ENCODE results near the gene RASA4B.
"Not testable (repeated sequence)": the region's sequence is repeated elsewhere in the genome, so short reads cannot be mapped to it uniquely, and the experiment has no call there.

RASA4B gene

DNA sequence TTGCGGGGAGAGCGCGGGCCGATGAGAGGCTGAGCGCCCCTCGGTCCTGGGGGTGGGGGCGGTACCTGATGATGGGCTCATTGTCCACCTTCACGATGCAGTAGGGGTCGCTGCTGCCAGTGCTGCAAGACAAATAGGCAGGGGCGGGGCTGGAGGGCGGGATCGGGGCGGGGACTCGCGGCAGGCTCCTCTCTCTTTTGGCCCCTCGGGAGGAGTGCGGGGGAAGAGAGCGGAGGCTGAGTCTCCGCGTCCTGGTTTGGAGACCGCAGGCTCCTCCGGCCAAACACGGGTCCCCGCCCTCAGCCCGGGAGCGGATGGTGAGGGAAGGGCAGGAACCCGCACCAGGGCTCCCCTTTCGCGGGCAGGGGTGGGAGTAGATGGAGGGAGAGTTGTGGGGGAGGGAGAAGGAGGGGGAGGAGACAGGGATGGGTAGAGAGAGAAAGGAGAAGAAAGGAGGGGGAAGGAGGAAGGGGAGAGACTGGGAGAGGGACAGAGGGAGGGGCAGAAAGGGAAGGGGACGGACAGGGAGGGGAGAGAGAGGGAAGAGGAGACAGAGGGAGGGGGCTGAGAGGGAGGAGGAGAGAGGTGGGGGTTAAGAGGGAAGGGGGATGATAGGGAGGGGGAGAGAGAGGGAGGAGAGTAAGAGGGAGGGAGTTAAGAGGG lies 5.6 kb downstream of the RASA4B start:
- H3K27ac ChIP-seq (replicated peaks; ENCODE audit: low read length); H3K4ac ChIP-seq (ENCODE audit: low read length); H3K9me3 ChIP-seq (replicated peaks in 1 of 2; ENCODE audit: control insufficient read depth in 2 of 2, insufficient read depth in 1 of 2, low read depth in 1 of 2, low read length in 2 of 2); H2BK120ac ChIP-seq (ENCODE audit: low read depth, low read length); H3K4me1 ChIP-seq (ENCODE audit: control insufficient read depth in 2 of 2, insufficient read depth in 1 of 2, low read depth in 1 of 2, low read length in 2 of 2); H3K18ac ChIP-seq (ENCODE audit: low read length); H2BK12ac ChIP-seq (ENCODE audit: low read length); H3K9ac ChIP-seq (ENCODE audit: low read depth, low read length, poor library complexity); H3K14ac ChIP-seq (ENCODE audit: low read length); H3K36me3 ChIP-seq (replicated peaks in 1 of 2; ENCODE audit: control insufficient read depth in 2 of 2, insufficient read depth in 2 of 2, low read length in 2 of 2); H2BK15ac ChIP-seq (ENCODE audit: low read length); H3K4me3 ChIP-seq (ENCODE audit: low read length in 2 of 2); DNase-seq (ENCODE audit: low spot score); H3K4me2 ChIP-seq (ENCODE audit: insufficient read depth, low read length, poor library complexity, severe bottlenecking); H3K79me1 ChIP-seq (ENCODE audit: low read depth, low read length); H3K23ac ChIP-seq (ENCODE audit: low read depth, low read length, poor library complexity); H2BK5ac ChIP-seq (ENCODE audit: low read length); H2AK5ac ChIP-seq (ENCODE audit: low read depth, low read length); H4K91ac ChIP-seq (ENCODE audit: low read depth, low read length, poor library complexity); H2AFZ ChIP-seq (ENCODE audit: low read length); H4K8ac ChIP-seq (ENCODE audit: low read depth, low read length); H3K27me3 ChIP-seq (ENCODE audit: control insufficient read depth in 3 of 3, insufficient read depth in 3 of 3, low read depth in 1 of 3, low read length in 3 of 3): not testable (repeated sequence)
- WGBS, 2 donors (ENCODE audit: extremely low coverage in 2 of 2, insufficient read length in 2 of 2, insufficient replicate concordance in 1 of 2): no CpG with 5 or more reads among the region's 30 CpGs

DNA sequence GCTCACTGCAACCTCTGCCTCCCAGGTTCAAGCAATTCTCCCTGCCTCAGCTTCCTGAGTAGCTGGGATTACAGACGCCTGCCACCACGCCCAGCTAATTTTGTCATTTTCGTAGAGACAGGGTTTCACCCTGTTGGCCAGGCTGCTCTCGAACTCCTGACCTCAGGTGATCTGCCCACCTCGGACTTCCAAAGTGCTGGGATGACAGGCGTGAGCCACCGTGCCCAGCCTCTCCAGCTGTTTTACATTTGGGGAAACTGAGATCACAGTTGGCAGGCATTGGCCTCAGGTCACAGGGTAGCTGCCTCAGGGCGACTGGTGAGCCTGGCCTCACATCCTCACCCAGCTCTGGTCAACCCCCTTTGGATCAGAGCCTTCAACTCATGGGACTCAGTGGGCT lies 7.0 kb downstream of the RASA4B start:
- H4K8ac ChIP-seq (ENCODE audit: low read depth, low read length); H4K91ac ChIP-seq (ENCODE audit: low read depth, low read length, poor library complexity); H3K4ac ChIP-seq (ENCODE audit: low read length); H3K18ac ChIP-seq (ENCODE audit: low read length); H3K4me2 ChIP-seq (ENCODE audit: insufficient read depth, low read length, poor library complexity, severe bottlenecking); H3K9ac ChIP-seq (ENCODE audit: low read depth, low read length, poor library complexity); DNase-seq (ENCODE audit: low spot score); H2BK5ac ChIP-seq (ENCODE audit: low read length); H2AK5ac ChIP-seq (ENCODE audit: low read depth, low read length); H2AFZ ChIP-seq (ENCODE audit: low read length); H3K14ac ChIP-seq (ENCODE audit: low read length); H2BK15ac ChIP-seq (ENCODE audit: low read length); H3K4me1 ChIP-seq (ENCODE audit: control insufficient read depth in 2 of 2, insufficient read depth in 1 of 2, low read depth in 1 of 2, low read length in 2 of 2); H3K27me3 ChIP-seq (ENCODE audit: control insufficient read depth in 3 of 3, insufficient read depth in 3 of 3, low read depth in 1 of 3, low read length in 3 of 3); H3K27ac ChIP-seq (replicated peaks; ENCODE audit: low read length); H3K79me1 ChIP-seq (ENCODE audit: low read depth, low read length); H2BK12ac ChIP-seq (ENCODE audit: low read length); H3K23ac ChIP-seq (ENCODE audit: low read depth, low read length, poor library complexity); H2BK120ac ChIP-seq (ENCODE audit: low read depth, low read length); H3K36me3 ChIP-seq (replicated peaks in 1 of 2; ENCODE audit: control insufficient read depth in 2 of 2, insufficient read depth in 2 of 2, low read length in 2 of 2); H3K4me3 ChIP-seq (ENCODE audit: low read length in 2 of 2); H3K9me3 ChIP-seq (replicated peaks in 1 of 2; ENCODE audit: control insufficient read depth in 2 of 2, insufficient read depth in 1 of 2, low read depth in 1 of 2, low read length in 2 of 2): not testable (repeated sequence)
- WGBS, 2 donors (ENCODE audit: extremely low coverage in 2 of 2, insufficient read length in 2 of 2, insufficient replicate concordance in 1 of 2): no CpG with 5 or more reads among the region's 8 CpGs

DNA sequence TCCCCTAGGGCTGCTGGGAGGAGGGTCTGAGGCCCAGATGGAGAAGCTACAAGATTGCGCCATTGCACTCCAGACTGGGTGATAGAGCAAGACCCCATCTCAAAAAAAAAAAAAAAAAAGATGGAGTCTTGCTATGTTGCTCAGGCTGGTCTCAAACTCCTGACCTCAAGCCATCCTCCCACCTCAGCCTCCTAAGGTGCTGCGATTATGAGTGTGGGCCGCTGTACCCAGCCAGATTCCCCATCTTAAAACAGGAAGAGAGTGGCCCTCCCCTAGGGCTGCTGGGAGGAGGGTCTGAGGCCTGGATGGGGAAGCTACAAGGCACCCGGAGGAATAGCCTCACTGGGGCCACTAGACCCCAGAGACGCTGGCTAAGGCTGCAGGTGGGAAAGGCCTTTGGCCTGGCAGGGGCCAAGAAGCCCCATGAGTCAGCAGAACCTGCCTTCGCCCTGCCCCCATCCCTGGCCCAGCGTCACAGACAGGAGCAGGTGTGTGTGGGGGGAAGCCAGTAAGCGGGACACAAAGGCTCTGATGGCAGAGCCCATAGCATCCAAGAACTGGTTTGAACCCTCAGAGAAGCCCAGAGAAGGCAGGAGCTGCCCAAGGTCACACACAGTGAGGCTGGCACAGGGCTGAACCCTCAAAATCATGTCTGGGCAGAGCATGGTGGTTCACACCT lies 10.0 kb downstream of the RASA4B start:
- not testable (repeated sequence) for H2BK12ac ChIP-seq (ENCODE audit: low read length)

DNA sequence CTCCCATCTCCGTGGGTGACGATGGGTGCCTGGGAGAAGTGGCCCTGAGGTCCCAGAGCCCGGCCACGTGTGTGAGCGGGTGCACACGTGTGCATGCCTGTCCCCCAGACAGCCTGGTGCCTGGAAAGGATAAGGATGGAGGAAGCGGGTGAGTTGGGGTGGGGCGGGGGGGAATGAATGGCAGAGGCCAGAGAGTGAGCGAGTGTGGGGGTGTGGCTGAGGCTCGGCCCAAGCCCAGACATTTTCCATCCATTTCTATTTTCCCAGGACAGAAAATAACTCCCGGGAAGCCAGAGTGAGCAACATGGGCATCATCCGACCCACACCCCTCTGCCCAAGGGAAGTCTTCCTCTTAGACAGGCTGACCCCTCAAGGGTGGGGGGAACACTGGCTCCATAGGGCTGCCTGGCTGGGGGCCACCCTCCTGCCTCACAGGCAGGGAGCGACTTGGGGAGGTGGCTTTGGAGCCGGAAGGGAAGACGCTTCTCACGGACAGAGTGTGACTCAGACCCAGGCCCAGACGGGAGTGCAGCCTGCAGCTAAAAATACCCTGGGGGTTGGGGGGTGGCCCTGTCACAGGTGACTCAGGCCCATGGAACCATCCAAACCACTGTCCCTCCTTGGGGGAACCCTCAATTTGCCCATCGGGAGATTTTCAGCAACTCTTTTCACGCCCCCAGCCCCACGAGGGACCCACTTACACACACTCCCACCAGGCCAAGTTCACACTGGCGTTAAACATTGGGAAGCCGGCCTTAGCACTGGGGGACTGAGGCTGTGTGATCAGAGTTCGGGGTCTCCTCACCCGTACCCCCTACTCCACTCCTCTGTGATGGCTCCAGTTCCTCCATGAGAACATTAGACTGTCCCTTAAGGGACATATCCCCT lies 12.0 kb downstream of the RASA4B start:
- H4K91ac ChIP-seq (ENCODE audit: low read depth, low read length, poor library complexity); H2BK5ac ChIP-seq (ENCODE audit: low read length); H3K27ac ChIP-seq (replicated peaks; ENCODE audit: low read length); H2BK15ac ChIP-seq (ENCODE audit: low read length); H3K23ac ChIP-seq (ENCODE audit: low read depth, low read length, poor library complexity); H3K36me3 ChIP-seq (replicated peaks in 1 of 2; ENCODE audit: control insufficient read depth in 2 of 2, insufficient read depth in 2 of 2, low read length in 2 of 2); H4K8ac ChIP-seq (ENCODE audit: low read depth, low read length); H3K14ac ChIP-seq (ENCODE audit: low read length); H3K79me1 ChIP-seq (ENCODE audit: low read depth, low read length); H2BK120ac ChIP-seq (ENCODE audit: low read depth, low read length); H3K27me3 ChIP-seq (ENCODE audit: control insufficient read depth in 3 of 3, insufficient read depth in 3 of 3, low read depth in 1 of 3, low read length in 3 of 3); H2AK5ac ChIP-seq (ENCODE audit: low read depth, low read length); H3K4me2 ChIP-seq (ENCODE audit: insufficient read depth, low read length, poor library complexity, severe bottlenecking); H3K18ac ChIP-seq (ENCODE audit: low read length); H3K9me3 ChIP-seq (replicated peaks in 1 of 2; ENCODE audit: control insufficient read depth in 2 of 2, insufficient read depth in 1 of 2, low read depth in 1 of 2, low read length in 2 of 2); H3K9ac ChIP-seq (ENCODE audit: low read depth, low read length, poor library complexity); H2BK12ac ChIP-seq (ENCODE audit: low read length); H3K4me3 ChIP-seq (ENCODE audit: low read length in 2 of 2); H2AFZ ChIP-seq (ENCODE audit: low read length); H3K4me1 ChIP-seq (ENCODE audit: control insufficient read depth in 2 of 2, insufficient read depth in 1 of 2, low read depth in 1 of 2, low read length in 2 of 2); DNase-seq (ENCODE audit: low spot score); H3K4ac ChIP-seq (ENCODE audit: low read length): not testable (repeated sequence)
- whole genome bisulfite sequencing, 2 donors (ENCODE audit: extremely low coverage in 2 of 2, insufficient read length in 2 of 2, insufficient replicate concordance in 1 of 2): no CpG with 5 or more reads among the region's 24 CpGs

More for the DNA sequence above, 10.0 kb downstream of the RASA4B start:
- not testable (repeated sequence) for H3K23ac ChIP-seq (ENCODE audit: low read depth, low read length, poor library complexity); H3K27ac ChIP-seq (replicated peaks; ENCODE audit: low read length); H3K9ac ChIP-seq (ENCODE audit: low read depth, low read length, poor library complexity); H3K4me1 ChIP-seq (ENCODE audit: control insufficient read depth in 2 of 2, insufficient read depth in 1 of 2, low read depth in 1 of 2, low read length in 2 of 2); H2BK120ac ChIP-seq (ENCODE audit: low read depth, low read length); H3K4me3 ChIP-seq (ENCODE audit: low read length in 2 of 2); H2AK5ac ChIP-seq (ENCODE audit: low read depth, low read length); H2AFZ ChIP-seq (ENCODE audit: low read length); H2BK15ac ChIP-seq (ENCODE audit: low read length); H3K36me3 ChIP-seq (replicated peaks in 1 of 2; ENCODE audit: control insufficient read depth in 2 of 2, insufficient read depth in 2 of 2, low read length in 2 of 2); H2BK5ac ChIP-seq (ENCODE audit: low read length); DNase-seq (ENCODE audit: low spot score); H3K4me2 ChIP-seq (ENCODE audit: insufficient read depth, low read length, poor library complexity, severe bottlenecking); H3K27me3 ChIP-seq (ENCODE audit: control insufficient read depth in 3 of 3, insufficient read depth in 3 of 3, low read depth in 1 of 3, low read length in 3 of 3); H4K8ac ChIP-seq (ENCODE audit: low read depth, low read length); H3K9me3 ChIP-seq (replicated peaks in 1 of 2; ENCODE audit: control insufficient read depth in 2 of 2, insufficient read depth in 1 of 2, low read depth in 1 of 2, low read length in 2 of 2); H3K79me1 ChIP-seq (ENCODE audit: low read depth, low read length); H3K18ac ChIP-seq (ENCODE audit: low read length); H3K14ac ChIP-seq (ENCODE audit: low read length); H3K4ac ChIP-seq (ENCODE audit: low read length); H4K91ac ChIP-seq (ENCODE audit: low read depth, low read length, poor library complexity)
- WGBS, 2 donors (ENCODE audit: extremely low coverage in 2 of 2, insufficient read length in 2 of 2, insufficient replicate concordance in 1 of 2): no CpG with 5 or more reads among the region's 8 CpGs
